ENCODE data around the gene PDE9A.
A peak's percentile ranks its signal among the peaks of the same experiment; 100 is the strongest.

The PDE9A gene

DNA sequence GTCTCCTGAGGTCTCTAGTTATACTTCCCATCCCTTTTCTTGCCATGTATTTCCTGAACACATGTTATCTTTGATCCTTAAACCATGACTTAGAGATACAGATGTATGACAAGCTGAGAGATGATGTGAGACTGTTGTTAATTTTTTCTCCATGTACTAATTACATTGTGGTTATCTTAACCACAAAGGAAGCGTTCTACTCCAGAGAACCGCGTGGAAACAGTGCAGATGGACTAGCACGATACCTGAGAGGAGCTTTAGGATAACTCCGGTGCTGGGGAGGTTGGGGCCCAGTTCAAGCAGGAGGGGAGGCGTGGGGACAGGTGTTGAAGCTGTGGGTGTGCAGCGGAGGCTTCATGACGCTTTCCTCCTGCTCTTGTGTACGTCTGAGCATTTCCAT is 17.5 kb downstream of the PDE9A start:
- Histone ChIP-seq H3K79me2 (ENCODE audit: low read length) (no peaks in the 10 kb centered on the region), H3K9ac (ENCODE audit: low read length) (no peak overlapping the region), H3K9me2 (replicated peaks; ENCODE audit: insufficient read depth, low read length) (no peaks in the 10 kb centered on the region), H3K4me1 (ENCODE audit: low read length) (no peaks in the 10 kb centered on the region), H3K4me2 (ENCODE audit: low read depth, low read length) (no peak overlapping the region), H3K36me3 (replicated peaks; ENCODE audit: insufficient read depth, low read length) (no peaks in the 10 kb centered on the region), H3K4me3 (ENCODE audit: low read length) (no peak overlapping the region), H3K9me3 (replicated peaks; ENCODE audit: insufficient read depth, low read length) (no peaks in the 10 kb centered on the region), H3K27ac (ENCODE audit: low read length) (no peak overlapping the region), H3F3A (ENCODE audit: insufficient read depth, low read length) (no peaks in the 10 kb centered on the region), H2AFZ (ENCODE audit: low read length) (no peak overlapping the region), H3K27me3 (replicated peaks; ENCODE audit: insufficient read depth, low read length) (peaks cover 100% of the 10 kb centered on the region), H4K20me1 (ENCODE audit: insufficient read depth, low read length) (no peaks in the 10 kb centered on the region)
- TF ChIP-seq EZH2phosphoT487 (IDR thresholded peaks at IDR 0.05; ENCODE audit: low read length) = peak; percentile 72; the same call in 1 of the 2 replicates
- TF ChIP-seq, protein P1, sequence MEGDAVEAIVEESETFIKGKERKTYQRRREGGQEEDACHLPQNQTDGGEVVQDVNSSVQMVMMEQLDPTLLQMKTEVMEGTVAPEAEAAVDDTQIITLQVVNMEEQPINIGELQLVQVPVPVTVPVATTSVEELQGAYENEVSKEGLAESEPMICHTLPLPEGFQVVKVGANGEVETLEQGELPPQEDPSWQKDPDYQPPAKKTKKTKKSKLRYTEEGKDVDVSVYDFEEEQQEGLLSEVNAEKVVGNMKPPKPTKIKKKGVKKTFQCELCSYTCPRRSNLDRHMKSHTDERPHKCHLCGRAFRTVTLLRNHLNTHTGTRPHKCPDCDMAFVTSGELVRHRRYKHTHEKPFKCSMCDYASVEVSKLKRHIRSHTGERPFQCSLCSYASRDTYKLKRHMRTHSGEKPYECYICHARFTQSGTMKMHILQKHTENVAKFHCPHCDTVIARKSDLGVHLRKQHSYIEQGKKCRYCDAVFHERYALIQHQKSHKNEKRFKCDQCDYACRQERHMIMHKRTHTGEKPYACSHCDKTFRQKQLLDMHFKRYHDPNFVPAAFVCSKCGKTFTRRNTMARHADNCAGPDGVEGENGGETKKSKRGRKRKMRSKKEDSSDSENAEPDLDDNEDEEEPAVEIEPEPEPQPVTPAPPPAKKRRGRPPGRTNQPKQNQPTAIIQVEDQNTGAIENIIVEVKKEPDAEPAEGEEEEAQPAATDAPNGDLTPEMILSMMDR (IDR thresholded peaks at IDR 0.05; ENCODE audit: low read length) = no peak
- TF ChIP-seq EZH2 (optimal IDR thresholded peaks at IDR 0.05; ENCODE audit: low read depth, low read length) = no peak
- DNase-seq = no peak

DNA sequence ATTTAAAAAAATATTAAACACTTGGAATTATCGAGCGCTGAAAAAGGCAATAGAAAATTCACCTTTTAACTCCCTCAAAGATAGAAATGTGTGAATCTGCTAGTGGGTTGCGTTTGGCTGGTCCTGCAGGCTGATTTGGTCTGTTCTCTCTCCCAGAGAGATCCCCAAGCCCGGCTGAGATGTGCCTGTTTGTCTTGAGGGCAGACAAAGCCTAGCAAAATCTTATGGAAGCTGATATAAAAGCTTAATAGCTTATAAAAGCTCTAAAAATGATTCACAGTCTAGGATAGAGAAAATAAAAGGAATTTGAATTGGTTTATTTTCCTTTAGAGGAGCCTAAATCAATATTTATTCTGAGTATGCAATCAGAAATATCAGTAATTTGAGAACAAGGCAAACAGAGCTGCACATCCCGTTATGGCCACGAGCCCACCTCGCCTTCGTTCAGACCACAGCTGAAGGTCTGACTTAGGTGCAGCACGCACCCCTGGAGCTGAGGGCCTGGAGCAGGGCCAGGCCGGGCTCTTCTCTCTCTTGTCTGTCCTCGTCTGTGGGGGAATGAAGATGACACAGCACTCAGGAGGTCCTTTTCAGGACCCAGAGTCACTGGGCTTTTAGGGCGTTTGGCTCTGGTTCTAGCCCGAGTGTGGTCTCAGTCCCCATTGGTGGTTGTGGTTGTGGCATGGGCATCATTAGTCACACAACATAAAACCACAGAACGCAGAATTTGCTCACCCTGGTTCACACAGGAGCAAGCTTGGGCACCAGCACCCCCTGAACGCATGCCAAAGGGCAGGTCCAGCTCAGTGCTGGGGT is 18.6 kb downstream of the PDE9A start:
- Histone ChIP-seq H3K27me3 (replicated peaks; ENCODE audit: insufficient read depth, low read length) (peaks cover 100% of the 10 kb centered on the region), H3K79me2 (ENCODE audit: low read length) (no peaks in the 10 kb centered on the region), H3K4me1 (ENCODE audit: low read length) (no peaks in the 10 kb centered on the region), H3F3A (ENCODE audit: insufficient read depth, low read length) (no peaks in the 10 kb centered on the region), H3K9me3 (replicated peaks; ENCODE audit: insufficient read depth, low read length) (no peaks in the 10 kb centered on the region), H3K4me3 (ENCODE audit: low read length) (no peak overlapping the region), H3K36me3 (replicated peaks; ENCODE audit: insufficient read depth, low read length) (no peaks in the 10 kb centered on the region), H4K20me1 (ENCODE audit: insufficient read depth, low read length) (no peaks in the 10 kb centered on the region), H3K9ac (ENCODE audit: low read length) (no peak overlapping the region), H3K27ac (ENCODE audit: low read length) (no peak overlapping the region), H3K9me2 (replicated peaks; ENCODE audit: insufficient read depth, low read length) (no peaks in the 10 kb centered on the region), H2AFZ (ENCODE audit: low read length) (no peak overlapping the region), H3K4me2 (ENCODE audit: low read depth, low read length) (no peak overlapping the region)
- DNase-seq = no peak
- TF ChIP-seq, protein P1 (IDR thresholded peaks at IDR 0.05; ENCODE audit: low read length) = no peak
- TF ChIP-seq EZH2phosphoT487 (IDR thresholded peaks at IDR 0.05; ENCODE audit: low read length) (no peak; the same call in 1 of the 2 replicates), EZH2 (optimal IDR thresholded peaks at IDR 0.05; ENCODE audit: low read depth, low read length) (peak; percentile 21)

DNA sequence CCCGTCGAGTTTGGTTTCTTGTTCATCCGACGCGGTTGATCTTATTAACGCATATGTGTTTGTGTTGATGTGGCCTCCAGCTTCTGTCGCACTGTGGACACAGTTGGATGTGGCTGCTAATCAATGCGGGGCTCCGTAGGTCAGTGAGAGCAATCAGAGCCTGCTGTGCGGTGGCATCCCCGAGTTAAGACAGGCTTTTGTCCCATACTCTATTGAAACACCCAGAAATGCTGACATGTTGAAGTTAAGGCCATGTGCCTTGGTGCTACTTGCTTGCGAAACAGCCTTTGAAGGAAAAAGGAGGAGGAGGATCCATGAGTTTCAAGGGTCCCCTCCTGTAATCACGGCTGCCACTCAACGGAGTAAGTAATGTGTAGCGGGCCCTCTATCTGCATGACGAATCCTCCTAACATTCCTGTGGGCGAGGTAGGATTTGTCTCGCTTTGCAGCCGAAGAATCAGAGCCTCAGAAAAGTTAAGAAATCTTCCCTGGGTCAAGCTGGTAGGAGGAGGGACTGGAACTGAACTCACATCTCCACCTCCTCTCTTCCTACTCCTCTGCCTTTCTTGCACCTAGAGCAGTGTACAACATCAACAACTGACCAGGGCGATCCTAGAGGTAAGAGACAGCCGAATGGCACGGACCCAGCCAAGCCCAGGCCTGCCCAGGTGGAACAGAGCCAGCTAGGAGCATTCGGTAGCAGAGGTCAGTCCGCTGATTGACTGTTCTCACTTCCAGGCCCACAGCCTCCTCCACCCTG is 19.5 kb downstream of the PDE9A start:
- H3K27me3 ChIP-seq (replicated peaks; ENCODE audit: insufficient read depth, low read length) = peaks cover 100% of the 10 kb centered on the region
- no peak overlapping the region for H2AFZ ChIP-seq (ENCODE audit: low read length)
- no peak overlapping the region for H3K9ac ChIP-seq (ENCODE audit: low read length)
- no peaks in the 10 kb centered on the region for H3K79me2 ChIP-seq (ENCODE audit: low read length)
- H3F3A ChIP-seq (ENCODE audit: insufficient read depth, low read length) = no peaks in the 10 kb centered on the region
- no peaks in the 10 kb centered on the region for H3K36me3 ChIP-seq (replicated peaks; ENCODE audit: insufficient read depth, low read length)
- H3K9me3 ChIP-seq (replicated peaks; ENCODE audit: insufficient read depth, low read length) = no peaks in the 10 kb centered on the region
- no peak overlapping the region for H3K4me3 ChIP-seq (ENCODE audit: low read length)
- no peak for TF ChIP-seq EZH2 (optimal IDR thresholded peaks at IDR 0.05; ENCODE audit: low read depth, low read length)
- no peak for TF ChIP-seq EZH2phosphoT487 (IDR thresholded peaks at IDR 0.05; ENCODE audit: low read length)
- no peak overlapping the region for H3K27ac ChIP-seq (ENCODE audit: low read length)
- H3K4me1 ChIP-seq (ENCODE audit: low read length) = no peaks in the 10 kb centered on the region
- DNase-seq = no peak
- H4K20me1 ChIP-seq (ENCODE audit: insufficient read depth, low read length) = no peaks in the 10 kb centered on the region
- no peak overlapping the region for H3K4me2 ChIP-seq (ENCODE audit: low read depth, low read length)
- H3K9me2 ChIP-seq (replicated peaks; ENCODE audit: insufficient read depth, low read length) = no peaks in the 10 kb centered on the region
